H9 (cell line): ENCODE results near the gene MSI2. TPM values are rescaled to one million over a fixed set of nuclear protein-coding genes. Genes with fewer than 3 reads are reported as not detected.

Experiments
- DNase-seq: peaks from one replicate; pipeline ENCODE4 v3.0.0-alpha.2; 2017
- H2AFZ ChIP-seq: one replicate; pipeline ENCODE4 v1.6.1; 2013; ENCODE audit warnings: mild to moderate bottlenecking, low read length, control low read depth, moderate library complexity
- H2AK5ac ChIP-seq: 2 replicates; pipeline ENCODE4 v1.6.1; 2013; ENCODE audit warnings: low read length, control low read depth, mixed read lengths; ENCODE audit not compliant: insufficient read length
- H2BK120ac ChIP-seq: one replicate; pipeline ENCODE4 v1.6.1; 2013; ENCODE audit warnings: low read depth, mild to moderate bottlenecking, low read length, control low read depth, inconsistent platforms; ENCODE audit not compliant: poor library complexity, severe bottlenecking
- H2BK12ac ChIP-seq: 2 replicates; pipeline ENCODE4 v1.6.1; 2013; ENCODE audit warnings: low read length, control low read depth, mixed read lengths, low read depth; ENCODE audit not compliant: insufficient read length
- H2BK15ac ChIP-seq: 2 replicates; pipeline ENCODE4 v1.6.1; 2013; ENCODE audit warnings: low read depth, low read length, control low read depth
- H2BK20ac ChIP-seq: one replicate; pipeline ENCODE4 v1.6.1; 2013; ENCODE audit warnings: low read depth, mild to moderate bottlenecking, low read length, control low read depth, inconsistent platforms; ENCODE audit not compliant: poor library complexity, severe bottlenecking
- H2BK5ac ChIP-seq: 2 replicates; pipeline ENCODE4 v1.6.1; 2013; ENCODE audit warnings: low read length, control low read depth, mixed read lengths; ENCODE audit not compliant: insufficient read length
- H3K14ac ChIP-seq: 2 replicates; pipeline ENCODE4 v1.6.1; 2013; ENCODE audit warnings: low read length, control low read depth; ENCODE audit not compliant: insufficient read depth
- H3K18ac ChIP-seq: 2 replicates; pipeline ENCODE4 v1.6.1; 2013; ENCODE audit warnings: low read depth, mild to moderate bottlenecking, mixed read lengths, low read length, control low read depth; ENCODE audit not compliant: insufficient read length
- H3K23ac ChIP-seq: 2 replicates; pipeline ENCODE4 v1.6.1; 2013; ENCODE audit warnings: low read length, control low read depth, mixed read lengths, low read depth; ENCODE audit not compliant: insufficient read length
- H3K23me2 ChIP-seq: 2 replicates; pipeline ENCODE4 v1.6.1; 2013; ENCODE audit warnings: low read depth, mild to moderate bottlenecking, mixed read lengths, low read length, control low read depth; ENCODE audit not compliant: insufficient read length, poor library complexity, severe bottlenecking
- H3K27ac ChIP-seq: 2 replicates; pipeline ENCODE4 v1.5.1; 2013; ENCODE audit warnings: low read length, control low read depth, mixed read lengths, low read depth; ENCODE audit not compliant: insufficient read length
- H3K27me3 ChIP-seq: 2 replicates; pipeline ENCODE4 v1.6.1; 2013; ENCODE audit warnings: low read length, control low read depth, inconsistent platforms; ENCODE audit not compliant: insufficient read depth
- H3K4ac ChIP-seq: 2 replicates; pipeline ENCODE4 v1.6.1; 2013; ENCODE audit warnings: low read depth, mild to moderate bottlenecking, control low read depth, inconsistent platforms, low read length, moderate library complexity
- H3K4me1 ChIP-seq: 2 replicates; pipeline ENCODE4 v1.6.1; 2013; ENCODE audit warnings: low read length, control low read depth, inconsistent platforms; ENCODE audit not compliant: insufficient read depth
- H3K4me2 ChIP-seq: 2 replicates; pipeline ENCODE4 v1.6.1; 2013; ENCODE audit warnings: low read length, control low read depth, mixed read lengths; ENCODE audit not compliant: insufficient read length, insufficient read depth
- H3K56ac ChIP-seq: 2 replicates; pipeline ENCODE4 v1.6.1; 2013; ENCODE audit warnings: low read depth, mild to moderate bottlenecking, mixed read lengths, low read length, control low read depth; ENCODE audit not compliant: insufficient read length
- H3K79me1 ChIP-seq: 2 replicates; pipeline ENCODE4 v1.6.1; 2013; ENCODE audit warnings: low read depth, mild to moderate bottlenecking, moderate library complexity, low read length, control low read depth, inconsistent platforms; ENCODE audit not compliant: insufficient read depth, poor library complexity, severe bottlenecking
- H3K79me2 ChIP-seq: 2 replicates; pipeline ENCODE4 v1.6.1; 2013; ENCODE audit warnings: low read length, control low read depth, inconsistent platforms; ENCODE audit not compliant: insufficient read depth
- H3K9ac ChIP-seq: 2 replicates; pipeline ENCODE4 v1.6.1; 2013; ENCODE audit warnings: low read length, control low read depth, mixed read lengths; ENCODE audit not compliant: insufficient read length; ENCODE audit errors: extremely low read depth
- H3K9me3 ChIP-seq: one replicate; pipeline ENCODE4 v1.6.1; 2013; ENCODE audit warnings: low read depth, low read length, inconsistent platforms; ENCODE audit not compliant: control insufficient read depth
- H3T11ph ChIP-seq: one replicate; pipeline ENCODE4 v1.6.1; 2013; ENCODE audit warnings: mild to moderate bottlenecking, low read length, control low read depth, inconsistent platforms
- H4K20me1 ChIP-seq: one replicate; pipeline ENCODE4 v1.6.1; 2013; ENCODE audit not compliant: control insufficient read depth, insufficient read length, insufficient read depth
- H4K5ac ChIP-seq: 2 replicates; pipeline ENCODE4 v1.6.1; 2013; ENCODE audit warnings: low read depth, mild to moderate bottlenecking, mixed read lengths, low read length, control low read depth; ENCODE audit not compliant: insufficient read length
- H4K8ac ChIP-seq: replicated peaks from 2 replicates; pipeline ENCODE4 v1.6.1; 2013; ENCODE audit warnings: low read length, control low read depth, mixed read lengths, low read depth; ENCODE audit not compliant: insufficient read length
- H4K91ac ChIP-seq: 2 replicates; pipeline ENCODE4 v1.6.1; 2013; ENCODE audit warnings: low read depth, mild to moderate bottlenecking, moderate library complexity, mixed read lengths, low read length, control low read depth; ENCODE audit not compliant: insufficient read length
- H3K27ac Mint-ChIP-seq, 3 experiments: 2 replicates in 2 of 3; 3 replicates in 1 of 3; pipeline ENCODE4 v1.8.0; 2020 to 2021; ENCODE audit warnings: mixed read lengths in 3 of 3, mild to moderate bottlenecking in 1 of 3, moderate library complexity in 1 of 3
- H3K27me3 Mint-ChIP-seq: 2 replicates; pipeline ENCODE4 v1.8.0; 2021; ENCODE audit warnings: low read depth, mild to moderate bottlenecking, moderate library complexity, mixed read lengths
- H3K36me3 Mint-ChIP-seq, 3 experiments: 2 replicates in 2 of 3; 3 replicates in 1 of 3; pipeline ENCODE4 v1.8.0; 2020 to 2021; ENCODE audit warnings: low read depth in 3 of 3, mixed read lengths in 3 of 3; ENCODE audit not compliant: insufficient read depth in 1 of 3
- H3K4me1 Mint-ChIP-seq, 2 experiments: 2 replicates each; pipeline ENCODE4 v1.8.0; 2020; ENCODE audit warnings: mixed read lengths in 2 of 2
- H3K4me3 Mint-ChIP-seq, 2 experiments: 2 replicates in 1 of 2; 3 replicates in 1 of 2; pipeline ENCODE4 v1.8.0; 2020 to 2021; ENCODE audit warnings: mild to moderate bottlenecking in 2 of 2, mixed read lengths in 2 of 2, moderate library complexity in 1 of 2
- H3K9me3 Mint-ChIP-seq, 2 experiments: 2 replicates in 1 of 2; 3 replicates in 1 of 2; pipeline ENCODE4 v1.8.0; 2020; ENCODE audit warnings: mild to moderate bottlenecking in 2 of 2, mixed read lengths in 2 of 2, moderate library complexity in 1 of 2
- CTCF ChIP-seq: fragments of 200-600 bp; sonication (generic); conservative IDR thresholded peaks from 3 replicates; pipeline ENCODE4 v1.8.0; 2021; ENCODE audit warnings: antibody characterized with exemption, mild to moderate bottlenecking
- WGBS: extraction: QIAGEN DNeasy Blood & Tissue Kit; methylation state at CpG from one replicate; pipeline ENCODE4 v1.1.7; 2013; ENCODE audit warnings: missing lambda C conversion rate, low lambda C conversion rate, mixed read lengths; ENCODE audit not compliant: insufficient read length; ENCODE audit errors: extremely low coverage; 5-methylcytosine and 5-hydroxymethylcytosine counted together
- total RNA-seq: library from RNA; stranded (reverse); gene quantifications from 2 replicates; pipeline ENCODE4 v1.2.1, GENCODE V29; 2021

Gene MSI2
- total RNA-seq, 1 experiment from 2014 or later: 98.5 TPM

GRCh38 chr17:57281887-57282286 is 25.6 kb downstream of the MSI2 start:
- H3K14ac ChIP-seq: no peak overlapping the region
- H4K5ac ChIP-seq: no peak overlapping the region
- H3K27ac ChIP-seq: no peak overlapping the region
- Mint-ChIP-seq H3K27me3 (no peaks in the 10 kb centered on the region), H3K27ac (peak overlapping the region in 2 of 3 experiments; percentile 37 to 64; a peak in 2 of 7 replicates), H3K4me3 (no peak overlapping the region), H3K9me3 (no peaks in the 10 kb centered on the region), H3K4me1 (peaks cover 53 to 80% of the 10 kb centered on the region in 2 experiments), H3K36me3 (peaks cover 7 to 38% (median 23%) of the 10 kb centered on the region in 3 experiments; a peak in 5 of 7 replicates)
- no peak for DNase-seq
- H2BK120ac ChIP-seq: no peak overlapping the region
- H3K79me2 ChIP-seq: no peaks in the 10 kb centered on the region
- no peaks in the 10 kb centered on the region for H3K9me3 ChIP-seq
- TF ChIP-seq CTCF: no peak
- H4K20me1 ChIP-seq: no peaks in the 10 kb centered on the region
- no peak overlapping the region for H3K4ac ChIP-seq
- H3K4me1 ChIP-seq: peaks cover 5% of the 10 kb centered on the region; the same call in 1 of the 2 replicates
- WGBS: no CpG with 5 or more reads among the region's 4 CpGs
- H3K79me1 ChIP-seq: peaks cover 4% of the 10 kb centered on the region
- H3K27me3 ChIP-seq: no peaks in the 10 kb centered on the region
- no peak overlapping the region for H2BK5ac ChIP-seq
- no peak overlapping the region for H3K56ac ChIP-seq
- H3K4me2 ChIP-seq: no peak overlapping the region
- no peak overlapping the region for H2BK12ac ChIP-seq
- no peak overlapping the region for H3K18ac ChIP-seq
- no peak overlapping the region for H4K8ac ChIP-seq
- H4K91ac ChIP-seq: no peak overlapping the region
- H3T11ph ChIP-seq: no peak overlapping the region
- H2AFZ ChIP-seq: no peak overlapping the region
- H3K23me2 ChIP-seq: no peaks in the 10 kb centered on the region
- no peak overlapping the region for H2AK5ac ChIP-seq
- no peak overlapping the region for H2BK20ac ChIP-seq
- H3K9ac ChIP-seq: no peak overlapping the region
- no peak overlapping the region for H3K23ac ChIP-seq
- H2BK15ac ChIP-seq: no peak overlapping the region
